Posterior vena cava (tissue), 2 donors: Measurements from ENCODE around the gene RBAK. TPM values are rescaled to one million over a fixed set of nuclear protein-coding genes. Genes with fewer than 3 reads are reported as not detected.
A peak's percentile ranks its signal among the peaks of the same experiment; 100 is the strongest.
"Not testable (repeated sequence)": the region's sequence is repeated elsewhere in the genome, so short reads cannot be mapped to it uniquely, and the experiment has no call there.

Source experiments
- DNase-seq: peaks from one replicate; pipeline ENCODE4 v3.0.0-alpha.2; 2020; ENCODE audit warnings: low spot score
- intact Hi-C, 2 donors: fragments of 100-400 bp; cut with DNase I; formaldehyde crosslinking; loops; one replicate each; pipeline versions ENCODE4 v1.14.1 to v1.14.2; 2022 to 2023
- long read RNA-seq, 2 donors: library from polyadenylated mRNA; unstranded; transcript quantifications; one replicate each; pipeline ENCODE4 v2.0.0, GENCODE V29; 2020 to 2021
- total RNA-seq, 2 donors: library from RNA; stranded (reverse); fragmentation: NEBNext Ultra II Directional; extraction: Animal tissue kit (Norgen Biotek cat#: 25700); gene quantifications; one replicate each; pipeline ENCODE4 v1.2.1, GENCODE V29; 2021
- donor health status: DM: yes; HTN: yes; CAD: no.
- donor health status: DM: yes; HTN: yes; CAD: no.

Gene RBAK
- 10 to 100 TPM; 10.9 to 12.6 TPM for total RNA-seq
- long read RNA-seq, donor 1, partial matches to known transcripts, result 1 of 2 reads
- long read RNA-seq, donor 1, other reads (novel, unspliced or antisense), result 1 of 2 reads
- long read RNA-seq, donor 2, result 0 reads

DNA sequence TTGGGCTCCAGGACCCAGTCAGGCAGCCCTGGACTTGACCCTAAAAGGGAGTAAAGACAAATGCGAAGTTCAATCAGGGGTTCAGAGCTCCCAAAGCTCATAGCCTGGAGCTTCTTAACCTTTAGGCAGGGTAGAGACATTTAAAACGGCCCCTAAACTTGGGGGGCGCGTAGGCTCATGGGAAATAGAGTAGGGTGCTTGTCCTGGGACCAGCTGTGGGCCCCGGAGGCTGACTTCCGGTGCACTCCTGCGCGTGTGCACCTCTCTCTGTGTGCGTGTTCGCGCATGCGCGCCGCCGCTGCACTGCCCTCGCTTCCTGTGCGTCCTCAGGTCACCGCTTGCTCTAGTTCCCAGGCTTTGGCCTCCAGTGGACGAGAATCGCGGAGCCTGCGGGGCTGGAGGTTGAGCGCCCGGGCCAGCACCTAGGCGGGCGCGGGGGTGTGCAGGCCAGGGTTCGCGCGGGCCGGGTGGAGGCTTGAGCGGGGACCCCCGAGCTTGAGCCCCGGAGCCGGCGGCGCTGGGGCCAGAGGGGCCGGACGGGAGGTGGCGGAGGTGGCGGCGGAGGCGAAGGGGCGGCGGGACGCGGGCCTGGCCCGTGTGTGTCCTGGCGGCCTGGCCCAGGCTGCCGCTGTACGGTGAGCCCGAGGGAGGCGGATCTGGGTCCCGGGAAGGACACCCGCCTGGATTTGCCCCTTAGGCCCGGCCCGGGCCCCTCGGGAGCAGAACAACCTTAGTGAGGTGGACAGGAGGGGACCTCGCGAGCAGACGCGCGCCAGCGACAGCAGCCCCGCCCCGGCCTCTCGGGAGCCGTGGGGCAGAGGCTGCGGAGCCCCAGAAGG, at the start of gene RBAK:
TSS of gene RBAK (plus strand) at position 303 of the 839 bp plus-strand sequence. CDS start 2,217 bp downstream, outside the sequence.
- intact Hi-C loops, result loop anchor here in 1 of 2 donors (5.0 kb wide), 1 partner anchor 577 kb away; no protein-coding TSS in a partner anchor
- DNase-seq, result peak; percentile 98

GRCh38 chr7:4996696-4997222, 48.9 kb upstream of the RBAK start:
- no peak for DNase-seq
- intact Hi-C loops, result no loop called here

- intact Hi-C loops, result no loop called here
- no peak for DNase-seq
Measured at GRCh38 chr7:4998244-4998643, 47.4 kb upstream of the RBAK start.

DNA sequence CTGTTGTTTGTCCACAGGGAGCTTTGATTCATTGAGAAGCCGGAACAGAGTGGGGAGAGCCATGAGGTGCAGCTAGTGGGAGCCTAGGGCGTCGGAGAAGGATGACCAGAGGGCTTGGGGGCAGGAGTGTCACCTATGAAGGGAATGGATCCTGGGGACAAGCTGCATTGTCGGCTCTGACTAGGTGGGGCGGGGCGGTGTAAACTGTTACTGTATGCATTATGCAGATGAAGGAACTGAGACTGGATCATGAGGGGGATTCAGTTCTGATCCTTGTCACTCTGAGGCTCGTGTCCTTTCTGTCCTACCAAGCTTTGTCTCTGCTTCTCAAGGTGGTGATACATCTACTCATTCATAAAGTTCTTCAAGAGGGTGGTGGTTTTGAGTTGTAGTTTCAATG, 46.8 kb upstream of the RBAK start:
- no peak for DNase-seq
- intact Hi-C loops, result no loop called here

- intact Hi-C loops, result no loop called here
- no peak for DNase-seq
Measured at GRCh38 chr7:4999369-4999950, 46.2 kb upstream of the RBAK start.

DNA sequence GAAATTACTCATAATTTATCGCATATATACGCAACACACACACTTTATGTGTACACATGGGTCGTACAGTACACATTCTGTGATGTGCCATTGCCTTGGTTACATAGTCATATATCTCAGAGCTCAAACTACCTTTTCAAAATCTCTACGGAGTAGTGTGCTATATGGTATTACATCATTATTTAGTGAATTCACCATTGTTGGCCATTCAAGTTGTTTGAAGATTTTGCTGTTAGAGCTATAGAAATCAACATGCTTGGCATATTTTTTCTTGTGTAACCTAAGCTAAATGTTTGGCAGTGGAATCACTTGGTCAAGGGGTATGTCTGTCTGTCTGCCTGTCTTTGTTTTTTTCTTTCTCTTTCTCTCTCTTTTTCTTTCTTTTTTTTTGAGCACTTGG, 44.7 kb upstream of the RBAK start:
- intact Hi-C loops, result no loop called here
- no peak for DNase-seq

DNA sequence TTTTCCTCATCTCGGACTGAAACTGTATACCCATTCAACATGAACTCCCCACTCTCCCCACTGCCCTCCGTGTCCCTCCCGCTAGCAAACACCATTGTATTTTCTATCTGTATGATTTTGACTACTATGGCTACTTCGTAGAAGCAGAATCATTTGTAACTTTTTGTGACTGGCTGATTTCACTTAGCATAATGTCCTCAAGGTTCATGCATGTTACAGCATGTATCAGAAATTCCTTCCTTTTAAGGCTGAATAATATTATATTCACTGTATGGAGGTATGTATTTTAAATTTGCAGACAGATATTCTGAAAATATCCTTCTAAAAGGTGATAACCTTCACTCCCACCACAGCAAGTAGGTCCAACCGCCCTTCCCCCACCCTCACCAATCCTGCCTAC, 43.7 kb upstream of the RBAK start:
- intact Hi-C loops, result no loop called here

DNA sequence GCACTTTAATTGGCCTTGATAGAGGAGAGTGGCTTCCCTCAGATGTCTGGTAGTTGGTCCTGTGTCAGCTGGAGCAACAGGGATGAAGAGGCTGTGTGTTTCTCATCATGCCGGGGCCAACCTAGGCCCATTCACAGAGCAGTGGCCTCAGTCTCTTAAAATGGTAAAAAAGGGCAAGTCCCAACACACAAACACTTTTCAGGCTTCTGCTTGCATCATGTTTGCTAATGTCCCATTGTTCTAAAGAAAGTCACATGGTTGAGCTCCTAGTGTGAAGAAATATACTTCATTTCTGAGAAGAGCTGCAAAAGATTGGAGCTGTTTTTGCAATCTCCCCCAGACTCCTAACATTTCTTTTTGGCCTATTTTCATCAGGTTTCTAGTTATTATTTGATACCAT, 40.6 kb upstream of the RBAK start:
- DNase-seq, result no peak
- intact Hi-C loops, result no loop called here

More for the DNA sequence above, 43.7 kb upstream of the RBAK start:
- no peak for DNase-seq

GRCh38 chr7:5012985-5013384, 32.7 kb upstream of the RBAK start:
- no peak for DNase-seq
- intact Hi-C loops, result no loop called here

- intact Hi-C loops, DNase-seq: not testable (repeated sequence)
Measured at GRCh38 chr7:5015936-5016335, 29.7 kb upstream of the RBAK start.

DNA sequence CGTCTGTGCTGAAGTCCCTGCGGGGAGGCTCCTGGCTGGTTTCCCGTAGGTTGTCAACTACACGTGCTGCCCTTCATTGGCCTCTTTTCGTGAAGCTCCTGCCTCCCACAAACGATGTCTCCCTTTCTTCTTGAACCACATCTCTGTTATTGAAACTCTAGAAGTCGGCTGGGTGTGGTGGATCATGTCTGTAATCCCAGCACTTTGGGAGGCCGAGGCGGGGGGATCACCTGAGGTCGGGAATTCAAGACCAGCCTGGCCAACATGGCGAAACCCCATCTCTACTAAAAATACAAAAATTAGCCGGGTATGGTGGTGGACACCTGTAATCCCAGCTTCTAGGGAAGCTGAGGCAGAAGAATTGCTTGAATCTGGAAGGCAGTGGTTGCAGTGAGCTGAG, 28.0 kb upstream of the RBAK start:
- DNase-seq, intact Hi-C loops: not testable (repeated sequence)

- intact Hi-C loops, result no loop called here
- DNase-seq, result no peak
Measured at GRCh38 chr7:5020098-5020497, 25.6 kb upstream of the RBAK start.

DNA sequence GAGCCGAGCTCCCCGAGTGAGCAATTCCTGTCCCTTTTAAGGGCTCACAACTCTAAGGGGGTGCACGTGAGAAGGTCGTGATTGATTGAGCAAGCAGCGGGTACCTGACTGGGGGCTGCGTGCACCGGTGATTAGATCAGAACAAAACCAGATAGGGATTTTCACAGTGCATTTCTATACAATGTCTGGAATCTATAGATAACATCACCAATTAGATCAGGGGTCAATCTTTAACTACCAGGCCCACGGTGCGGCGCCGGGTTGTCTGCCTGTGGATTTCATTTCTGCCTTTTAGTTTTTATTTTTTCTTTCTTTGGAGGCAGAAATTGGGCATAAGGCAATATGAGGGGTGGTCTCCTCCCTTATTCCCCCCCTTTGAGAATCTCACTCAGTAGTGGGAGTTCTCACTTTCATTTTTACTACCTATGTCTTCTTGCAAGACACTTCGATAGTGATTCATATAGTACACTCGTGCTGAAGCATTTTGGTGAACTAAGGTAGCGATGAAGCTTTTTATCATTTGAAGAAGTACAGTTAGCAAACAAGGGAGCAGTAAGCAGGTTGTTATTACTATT, 24.6 kb upstream of the RBAK start:
- intact Hi-C loops, DNase-seq: not testable (repeated sequence)

GRCh38 chr7:5023626-5024025, 22.0 kb upstream of the RBAK start:
- intact Hi-C loops, DNase-seq: not testable (repeated sequence)

DNA sequence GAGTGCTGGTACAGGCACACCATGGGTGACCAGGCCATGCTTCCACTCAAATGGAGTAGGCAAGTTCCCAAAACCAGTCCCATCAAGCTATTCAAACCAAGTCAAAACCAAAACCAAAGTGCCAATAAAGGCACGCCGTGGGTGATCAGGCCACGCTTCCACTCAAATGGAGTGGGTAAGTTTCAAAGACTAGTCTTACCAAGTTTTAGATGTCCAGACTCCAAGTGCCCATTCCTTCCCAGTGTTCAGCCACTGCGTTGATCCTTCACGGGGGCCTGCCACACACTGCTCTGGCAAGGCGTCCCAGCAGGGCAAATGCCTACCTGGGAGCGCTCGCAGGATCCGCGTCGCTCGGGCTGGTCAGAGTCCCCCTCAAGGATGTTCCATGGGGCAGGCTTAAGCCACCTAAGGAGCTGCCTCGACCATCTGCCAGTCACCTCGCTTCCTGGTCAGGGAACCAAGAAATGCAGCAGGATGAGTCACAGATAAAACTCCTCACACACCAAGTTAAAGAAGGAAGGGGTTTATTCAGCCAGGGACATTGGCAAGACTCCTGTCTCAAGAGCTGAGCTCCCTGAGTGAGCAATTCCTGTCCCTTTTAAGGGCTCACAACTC, 17.8 kb upstream of the RBAK start:
- DNase-seq, intact Hi-C loops: not testable (repeated sequence)

GRCh38 chr7:5033186-5033585, 12.5 kb upstream of the RBAK start:
- DNase-seq, intact Hi-C loops: not testable (repeated sequence)

DNA sequence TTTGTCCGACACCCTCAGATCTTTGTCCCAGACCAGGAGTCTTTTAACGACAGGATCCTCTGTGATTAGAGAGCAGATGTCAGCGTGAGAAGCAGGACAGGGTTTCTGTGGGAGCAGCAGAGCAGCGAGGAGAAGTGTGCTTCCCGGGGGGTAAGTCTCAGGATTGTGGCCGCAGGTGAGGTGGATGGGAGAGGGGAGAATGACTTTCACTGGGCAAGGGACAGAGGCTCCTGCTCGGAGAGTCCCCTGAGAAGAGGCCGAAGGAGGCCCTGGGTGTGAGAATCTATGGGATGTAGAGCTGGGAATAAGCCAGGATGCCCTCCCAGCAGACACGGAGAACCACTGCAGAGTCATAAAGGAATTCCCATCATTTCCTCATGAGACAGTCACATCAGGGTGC, 10.4 kb upstream of the RBAK start:
- intact Hi-C loops, result no loop called here
- no peak for DNase-seq

DNA sequence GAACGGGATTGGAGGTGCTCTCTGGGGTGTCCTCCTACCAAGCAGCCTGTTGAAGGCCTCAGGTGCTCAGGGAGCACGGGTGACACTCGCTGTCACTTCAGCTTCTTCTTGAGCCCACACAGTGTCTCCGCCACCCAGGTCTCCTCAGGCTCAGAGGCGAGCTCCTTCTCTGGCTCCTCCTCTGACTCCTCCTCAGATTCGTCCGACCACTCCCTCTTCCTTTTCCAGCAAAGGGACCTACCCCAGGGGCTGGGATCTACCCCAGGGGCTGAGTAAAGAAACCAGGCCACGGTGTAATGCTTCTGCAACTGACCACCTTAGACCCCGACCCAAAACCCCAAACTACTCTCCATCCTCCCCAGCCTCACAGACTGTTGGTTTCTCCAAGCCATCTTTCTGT, 9.2 kb upstream of the RBAK start:
- intact Hi-C loops, result no loop called here
- DNase-seq, result no peak

DNA sequence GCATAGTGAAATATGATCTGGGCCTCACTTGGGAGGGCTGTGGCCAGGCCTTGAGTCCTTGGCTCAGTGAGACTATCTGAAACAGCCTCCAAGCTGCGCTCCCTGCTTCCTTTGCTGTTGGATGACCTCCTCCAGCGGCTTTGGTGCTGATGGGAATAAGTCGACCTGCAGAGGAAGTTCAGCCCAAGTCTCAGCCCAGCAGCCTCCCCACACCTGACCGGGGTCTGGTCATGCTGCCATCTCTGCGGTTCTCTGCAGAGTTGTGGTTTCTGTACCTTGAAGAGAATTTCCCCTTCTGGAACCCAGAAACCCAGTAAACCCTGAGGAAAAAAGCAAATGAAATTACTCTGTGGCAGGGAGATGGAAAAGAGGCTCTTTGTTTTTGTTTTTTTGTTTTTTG, 4.6 kb upstream of the RBAK start:
- DNase-seq, result no peak
- intact Hi-C loops, result no loop called here

DNA sequence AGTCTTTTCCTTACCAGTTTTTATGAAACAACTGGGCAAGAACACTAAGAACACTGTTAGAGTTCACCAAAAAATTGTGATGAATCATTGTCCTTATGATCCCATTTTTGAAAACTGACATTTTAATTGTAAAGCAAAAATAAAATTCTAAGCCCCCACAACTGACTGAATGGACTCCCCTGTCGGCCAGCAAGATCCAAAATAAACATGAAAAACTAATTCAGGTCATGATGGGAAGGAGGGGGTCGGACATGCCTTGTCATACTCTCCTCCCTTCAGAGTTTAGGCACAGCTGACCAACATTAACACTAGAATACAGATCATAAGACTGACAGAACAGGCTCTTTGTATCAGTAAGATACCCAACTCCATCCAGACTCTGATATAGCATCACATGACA, 2.0 kb upstream of the RBAK start:
- no peak for DNase-seq
- intact Hi-C loops, result no loop called here
